OCI-LY3 (cell line): ENCODE measurements around the gene GRHL3.

Source experiments
- EZH2phosphoT487 ChIP-seq: fragments of 200-600 bp; shearing (Covaris generic); IDR thresholded peaks from 2 replicates; pipeline ENCODE4 v1.6.1; 2018; ENCODE audit warnings: antibody characterized with exemption, mixed run types, low read depth
- TF ChIP-seq, protein P1 (sequence below): fragments of 200-600, 300-600 bp; sonication (generic); IDR thresholded peaks from 2 replicates; pipeline ENCODE4 v1.5.1; 2014; ENCODE audit warnings: antibody characterized with exemption, low read length, low read depth

DNA sequence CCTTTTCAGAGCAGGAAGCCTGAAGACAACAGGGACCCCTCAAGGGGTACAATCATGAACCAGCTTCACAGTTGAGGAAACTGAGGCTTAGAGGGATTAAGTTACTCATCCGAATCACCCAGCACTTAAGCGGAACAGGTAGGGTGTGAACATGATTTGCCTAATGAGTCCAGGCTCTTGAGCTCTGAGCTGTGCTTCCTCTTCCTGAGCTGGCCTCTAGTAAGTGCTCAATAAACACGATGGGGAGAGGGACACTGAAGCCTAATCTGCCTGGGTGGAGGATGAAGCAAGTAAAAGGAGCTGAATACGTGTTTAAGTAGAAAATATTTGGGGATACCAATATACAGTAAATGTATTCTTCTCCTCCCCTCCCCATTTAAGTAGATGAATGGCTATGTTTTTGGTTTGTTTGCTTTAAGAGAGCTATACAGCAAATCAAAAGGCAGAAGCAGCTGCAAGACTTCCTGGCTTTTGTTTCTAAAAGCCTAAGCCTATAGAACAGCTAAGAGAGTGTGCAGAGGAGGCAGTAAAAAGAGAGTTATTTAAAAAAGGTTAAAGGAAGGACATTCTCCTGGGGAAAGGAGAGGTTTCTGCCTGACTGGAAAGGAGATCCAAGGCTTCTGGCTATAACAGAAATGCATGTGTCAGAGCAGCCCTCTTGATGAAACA is 74.0 kb downstream of the GRHL3 start:
- TF ChIP-seq, protein P1, sequence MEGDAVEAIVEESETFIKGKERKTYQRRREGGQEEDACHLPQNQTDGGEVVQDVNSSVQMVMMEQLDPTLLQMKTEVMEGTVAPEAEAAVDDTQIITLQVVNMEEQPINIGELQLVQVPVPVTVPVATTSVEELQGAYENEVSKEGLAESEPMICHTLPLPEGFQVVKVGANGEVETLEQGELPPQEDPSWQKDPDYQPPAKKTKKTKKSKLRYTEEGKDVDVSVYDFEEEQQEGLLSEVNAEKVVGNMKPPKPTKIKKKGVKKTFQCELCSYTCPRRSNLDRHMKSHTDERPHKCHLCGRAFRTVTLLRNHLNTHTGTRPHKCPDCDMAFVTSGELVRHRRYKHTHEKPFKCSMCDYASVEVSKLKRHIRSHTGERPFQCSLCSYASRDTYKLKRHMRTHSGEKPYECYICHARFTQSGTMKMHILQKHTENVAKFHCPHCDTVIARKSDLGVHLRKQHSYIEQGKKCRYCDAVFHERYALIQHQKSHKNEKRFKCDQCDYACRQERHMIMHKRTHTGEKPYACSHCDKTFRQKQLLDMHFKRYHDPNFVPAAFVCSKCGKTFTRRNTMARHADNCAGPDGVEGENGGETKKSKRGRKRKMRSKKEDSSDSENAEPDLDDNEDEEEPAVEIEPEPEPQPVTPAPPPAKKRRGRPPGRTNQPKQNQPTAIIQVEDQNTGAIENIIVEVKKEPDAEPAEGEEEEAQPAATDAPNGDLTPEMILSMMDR = no peak
- no peak for TF ChIP-seq EZH2phosphoT487
